ENCODE results near the gene ACO2. TPM values are rescaled to one million over a fixed set of nuclear protein-coding genes. Genes with fewer than 3 reads are reported as not detected.

The ACO2 gene
- total and polyA plus RNA-seq, 2 of the 8 experiments (the other 6 are each of a cell fraction or from before 2014, with no cell fraction given), result 52.8 to 75.4 TPM

DNA sequence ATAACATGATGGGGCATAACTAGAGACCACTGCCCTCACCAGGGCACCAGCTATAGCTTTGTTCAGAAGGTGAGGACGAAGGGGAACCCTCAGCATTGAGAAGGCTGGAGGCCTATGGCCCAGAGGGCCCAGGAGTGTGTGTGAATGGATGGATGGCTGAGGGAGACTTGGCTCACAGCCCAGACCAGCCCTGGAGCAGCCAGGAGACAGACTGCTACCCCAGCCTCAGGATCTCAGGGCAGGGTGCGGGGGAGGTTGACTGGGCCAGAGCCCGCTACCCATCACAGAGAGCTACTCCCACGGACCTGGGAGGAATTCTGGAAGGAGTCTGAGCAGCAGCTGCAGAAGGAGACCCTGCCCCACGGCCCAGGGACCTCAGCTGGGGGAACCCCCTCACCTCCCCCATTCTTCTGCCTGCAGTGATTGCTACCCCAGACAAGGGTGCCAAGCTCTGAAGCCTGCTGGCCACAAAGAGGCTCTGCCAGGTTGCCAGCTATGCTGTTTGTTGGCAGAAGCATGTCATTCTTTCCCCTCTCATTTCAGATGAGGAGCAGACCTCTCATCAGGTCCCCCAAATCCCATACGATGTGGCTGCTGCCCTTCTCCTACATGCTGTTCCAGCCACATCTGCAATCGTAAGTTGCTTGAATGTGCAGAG lies 86.5 kb downstream of the ACO2 start:
- Histone ChIP-seq H3K4me1 (replicated peaks in 1 of 4; ENCODE audit: control insufficient read depth in 3 of 4, insufficient read depth in 4 of 4, low read length in 3 of 4) (peaks cover 0 to 10% (median 4%) of the 10 kb centered on the region in 4 experiments; a peak in 4 of 7 replicates), H3K18ac (ENCODE audit: extremely low read depth, low read length) (no peak overlapping the region), H2BK20ac (ENCODE audit: low read length) (no peak overlapping the region), H3K27me3 (replicated peaks in 1 of 4; ENCODE audit: control insufficient read depth in 3 of 4, extremely low read depth in 1 of 4, insufficient read depth in 3 of 4, low read length in 3 of 4) (no peaks in the 10 kb centered on the region), H3K23me2 (ENCODE audit: low read depth, low read length) (no peaks in the 10 kb centered on the region), H3K14ac (ENCODE audit: insufficient read length) (no peak overlapping the region), H2AFZ (ENCODE audit: low read length) (no peak overlapping the region), H3K4me2 (ENCODE audit: insufficient read depth in 1 of 2, low read depth in 2 of 2, low read length in 2 of 2) (no peak overlapping the region), H3K4ac (replicated peaks; ENCODE audit: insufficient read length, low read depth, low read length) (peak overlapping the region; percentile 69), H4K8ac (ENCODE audit: extremely low read depth, insufficient read depth, low read length) (no peak overlapping the region; the same call in 1 of the 2 replicates), H3K56ac (replicated peaks; ENCODE audit: insufficient read length, low read depth, low read length) (no peak overlapping the region), H3K23ac (ENCODE audit: insufficient read length) (no peak overlapping the region), H4K20me1 (replicated peaks in 1 of 2; ENCODE audit: control insufficient read depth in 1 of 2, insufficient read depth in 2 of 2, low read length in 2 of 2) (no peaks in the 10 kb centered on the region), H2AK5ac (ENCODE audit: low read depth, low read length) (no peak overlapping the region), H2BK5ac (ENCODE audit: low read depth, low read length) (no peak overlapping the region), H2BK12ac (ENCODE audit: low read depth, low read length) (0 out of 2 replicates have a peak overlapping the region, but pooled peaks have one; percentile 60), H3K9ac (replicated peaks in 1 of 4; ENCODE audit: extremely low read depth in 1 of 4, low read depth in 3 of 4, low read length in 3 of 4) (no peak overlapping the region), H3K9me3 (ENCODE audit: insufficient read depth in 2 of 2, low read depth in 1 of 2, low read length in 1 of 2) (no peaks in the 10 kb centered on the region), H3K36me3 (ENCODE audit: control insufficient read depth in 2 of 4, insufficient read depth in 4 of 4, low read length in 3 of 4) (no peaks in the 10 kb centered on the region), H3K79me1 (ENCODE audit: low read depth, low read length) (no peaks in the 10 kb centered on the region; the same call in 1 of the 2 replicates), H3K27ac (ENCODE audit: low read depth, low read length) (no peak overlapping the region), H3K4me3 (ENCODE audit: extremely low read depth in 1 of 4, insufficient read depth in 2 of 4, low read depth in 3 of 4, low read length in 4 of 4) (no peak overlapping the region), H2BK15ac (ENCODE audit: low read length) (no peak overlapping the region), H4K91ac (replicated peaks; ENCODE audit: insufficient read length, low read length) (no peak overlapping the region), H4K5ac (ENCODE audit: insufficient read length, low read depth, low read length) (no peak overlapping the region), H3K79me2 (ENCODE audit: control insufficient read depth in 1 of 2, insufficient read depth in 2 of 2, low read length in 2 of 2) (no peaks in the 10 kb centered on the region), H2BK120ac (replicated peaks; ENCODE audit: low read depth, low read length) (no peak overlapping the region)
- DNase-seq (ENCODE audit: low read depth in 1 of 2, low spot score in 2 of 2) (no peak), FAIRE-seq (no peak)
- WGBS, 2 experiments (ENCODE audit: extremely low coverage in 1 of 2, insufficient coverage in 1 of 2, insufficient read length in 1 of 2, insufficient replicate concordance in 2 of 2, low coverage in 1 of 2, low lambda C conversion rate in 2 of 2, missing lambda C conversion rate in 1 of 2), result 85% methylated on average over 7 of the region's 7 CpGs; no CpG with 5 or more reads in 1 of the 2 experiments
- ChIA-PET CTCF (ENCODE audit: partially characterized antibody) (interaction anchor here (0.6 to 16.1 kb wide), 7 partner anchors 9 to 154 kb away, joined by 3 to 169 read pairs (median 4); no protein-coding TSS in a partner anchor), POLR2A (ENCODE audit: partially characterized antibody) (interaction anchor here (1.4 kb wide), 1 partner anchor 66 kb away, joined by 5 read pairs; the partner anchor contains the start of genes DESI1 and XRCC6)
- TF ChIP-seq, protein P1, sequence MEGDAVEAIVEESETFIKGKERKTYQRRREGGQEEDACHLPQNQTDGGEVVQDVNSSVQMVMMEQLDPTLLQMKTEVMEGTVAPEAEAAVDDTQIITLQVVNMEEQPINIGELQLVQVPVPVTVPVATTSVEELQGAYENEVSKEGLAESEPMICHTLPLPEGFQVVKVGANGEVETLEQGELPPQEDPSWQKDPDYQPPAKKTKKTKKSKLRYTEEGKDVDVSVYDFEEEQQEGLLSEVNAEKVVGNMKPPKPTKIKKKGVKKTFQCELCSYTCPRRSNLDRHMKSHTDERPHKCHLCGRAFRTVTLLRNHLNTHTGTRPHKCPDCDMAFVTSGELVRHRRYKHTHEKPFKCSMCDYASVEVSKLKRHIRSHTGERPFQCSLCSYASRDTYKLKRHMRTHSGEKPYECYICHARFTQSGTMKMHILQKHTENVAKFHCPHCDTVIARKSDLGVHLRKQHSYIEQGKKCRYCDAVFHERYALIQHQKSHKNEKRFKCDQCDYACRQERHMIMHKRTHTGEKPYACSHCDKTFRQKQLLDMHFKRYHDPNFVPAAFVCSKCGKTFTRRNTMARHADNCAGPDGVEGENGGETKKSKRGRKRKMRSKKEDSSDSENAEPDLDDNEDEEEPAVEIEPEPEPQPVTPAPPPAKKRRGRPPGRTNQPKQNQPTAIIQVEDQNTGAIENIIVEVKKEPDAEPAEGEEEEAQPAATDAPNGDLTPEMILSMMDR (IDR thresholded peaks at IDR 0.05; ENCODE audit: control extremely low read depth in 1 of 3, insufficient read depth in 1 of 3, low read depth in 1 of 3, low read length in 3 of 3), result no peak
- TF ChIP-seq MAX (IDR thresholded peaks at IDR 0.05) (no peak), SIRT6 (IDR thresholded peaks at IDR 0.05; ENCODE audit: low read length) (no peak), SP1 (IDR thresholded peaks at IDR 0.05; ENCODE audit: low read depth, low read length) (no peak), RNF2 (IDR thresholded peaks at IDR 0.05; ENCODE audit: borderline replicate concordance, low read depth, low read length, missing control alignments, poor library complexity, severe bottlenecking) (no peak), HDAC2 (IDR thresholded peaks at IDR 0.05; ENCODE audit: borderline replicate concordance in 1 of 2, low read depth in 2 of 2, low read length in 2 of 2) (no peak), TAF1 (IDR thresholded peaks at IDR 0.05; ENCODE audit: low read depth, low read length) (no peak)
- TF ChIP-seq, protein P2, sequence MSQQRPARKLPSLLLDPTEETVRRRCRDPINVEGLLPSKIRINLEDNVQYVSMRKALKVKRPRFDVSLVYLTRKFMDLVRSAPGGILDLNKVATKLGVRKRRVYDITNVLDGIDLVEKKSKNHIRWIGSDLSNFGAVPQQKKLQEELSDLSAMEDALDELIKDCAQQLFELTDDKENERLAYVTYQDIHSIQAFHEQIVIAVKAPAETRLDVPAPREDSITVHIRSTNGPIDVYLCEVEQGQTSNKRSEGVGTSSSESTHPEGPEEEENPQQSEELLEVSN (IDR thresholded peaks at IDR 0.05), result no peak

Data from H1 (cell line).